HepG2 (cell line): Measurements from ENCODE around the gene HSP90AA1. TPM values are rescaled to one million over a fixed set of nuclear protein-coding genes. Genes with fewer than 3 reads are reported as not detected.

ENCODE experiments used
- ATAC-seq: fragments of 200-7000 bp; cut with Tn5 transposase; 3 replicates; pipeline ENCODE4 v1.9.1; 2020; ENCODE audit warnings: mild to moderate bottlenecking, moderate library complexity
- BruUV-seq: library from RNA; stranded (reverse); fragments of 400-500 nt; replicated peaks from 2 replicates; lab custom pipeline; 2021; lab: Mats Ljungman, UMichigan
- CTCF ChIA-PET: fragments of 300-600 bp; formaldehyde crosslinking; extraction: SDS; loops from one replicate; lab custom pipeline; 2021; ENCODE audit warnings: low total read pairs, inconsistent platforms, low intra/inter-chr PET ratio; lab: Yijun Ruan, JAX
- POLR2A ChIA-PET: fragments of 350-600 bp; sonication (Branson Sonifier 250); formaldehyde crosslinking; loops from one replicate; lab custom pipeline; 2020; ENCODE audit warnings: antibody characterized with exemption, inconsistent platforms; lab: Yijun Ruan, JAX
- DNase-seq: peaks from one replicate; pipeline ENCODE4 v3.0.0-alpha.2; 2015; ENCODE audit warnings: low spot score
- FAIRE-seq: peaks from 3 replicates; lab custom pipeline; 2011; peaks lifted over from hg19 to GRCh38; lab: Jason Lieb, UNC
- H2AFZ ChIP-seq: one replicate; pipeline ENCODE4 v1.6.1; 2011; ENCODE audit warnings: low read length, inconsistent platforms
- H3K27ac ChIP-seq: fragments of 300-600 bp; 3 replicates; pipeline ENCODE4 v1.8.0; 2011; ENCODE audit warnings: mixed run types, mild to moderate bottlenecking, mixed read lengths, low read length, inconsistent platforms; ENCODE audit not compliant: insufficient read depth; ENCODE audit errors: extremely low read length
- H3K27me3 ChIP-seq, 2 experiments: fragments of 200-600 bp in 1 of 2; 2 replicates in 1 of 2; 3 replicates in 1 of 2; pipeline versions ENCODE4 v1.6.0 to v1.8.0; 2011; ENCODE audit warnings: low read length in 2 of 2, mild to moderate bottlenecking in 2 of 2, moderate library complexity in 2 of 2, inconsistent platforms in 1 of 2; ENCODE audit not compliant: insufficient read depth in 2 of 2, control insufficient read depth in 1 of 2
- H3K36me3 ChIP-seq, 2 experiments: fragments of 200-600 bp in 1 of 2; replicated peaks in 1 of 2; 2 replicates in 1 of 2; 3 replicates in 1 of 2; pipeline versions ENCODE4 v1.5.1 to v1.8.0; 2011; ENCODE audit warnings: low read length in 2 of 2, inconsistent platforms in 1 of 2; ENCODE audit not compliant: insufficient read depth in 2 of 2, control insufficient read depth in 1 of 2
- H3K4me1 ChIP-seq: 2 replicates; pipeline ENCODE4 v1.5.1; 2012; ENCODE audit warnings: low read length, inconsistent platforms; ENCODE audit not compliant: insufficient read depth
- H3K4me2 ChIP-seq: 2 replicates; pipeline ENCODE4 v1.6.0; 2011; ENCODE audit warnings: low read depth, low read length, inconsistent platforms
- H3K4me3 ChIP-seq, 3 experiments: fragments of 200-600 bp in 1 of 3; sonication (generic), shearing (Covaris generic) in 1 of 3; replicated peaks in 1 of 3; 2 replicates each; pipeline ENCODE4 v1.5.1; 2011 to 2016; ENCODE audit warnings: low read length in 3 of 3, inconsistent platforms in 2 of 3, low read depth in 2 of 3, mild to moderate bottlenecking in 2 of 3, control low read depth in 1 of 3, mixed read lengths in 1 of 3; ENCODE audit not compliant: insufficient read depth in 1 of 3
- H3K79me2 ChIP-seq: one replicate; pipeline ENCODE4 v1.6.1; 2011; ENCODE audit warnings: low read length, inconsistent platforms; ENCODE audit not compliant: insufficient read depth
- H3K9ac ChIP-seq: 2 replicates; pipeline ENCODE4 v1.6.0; 2011; ENCODE audit warnings: mild to moderate bottlenecking, low read depth, low read length, inconsistent platforms; ENCODE audit not compliant: insufficient read depth
- H3K9me3 ChIP-seq: 2 replicates; pipeline ENCODE4 v1.5.1; 2012; ENCODE audit warnings: mild to moderate bottlenecking, low read length
- H4K20me1 ChIP-seq: 2 replicates; pipeline ENCODE4 v1.6.0; 2011; ENCODE audit warnings: inconsistent platforms, mild to moderate bottlenecking, low read length, moderate library complexity; ENCODE audit not compliant: insufficient read depth
- KAT7 ChIP-seq: IDR thresholded peaks from 2 replicates; pipeline ENCODE4 v1.6.1; 2018; ENCODE audit warnings: borderline replicate concordance, missing compliant biosample characterization
- STAG1 ChIP-seq: sonication (generic); formaldehyde crosslinking; IDR thresholded peaks from 2 replicates; pipeline ENCODE4 v1.4.0; 2020; ENCODE audit warnings: missing genetic modification reagents
- U2AF1 ChIP-seq: fragments of 200-400 bp; formaldehyde crosslinking; optimal IDR thresholded peaks from 2 replicates; pipeline ENCODE3; 2017; ENCODE audit warnings: mild to moderate bottlenecking, low read depth, low read length
- XBP1 ChIP-seq: sonication (generic); formaldehyde crosslinking; IDR thresholded peaks from 2 replicates; pipeline ENCODE4 v1.5.0; 2020; ENCODE audit warnings: missing genetic modification reagents
- ZNF883 ChIP-seq: sonication (generic); formaldehyde crosslinking; IDR thresholded peaks from 2 replicates; pipeline ENCODE4 v1.5.1; 2020; ENCODE audit warnings: mild to moderate bottlenecking, missing genetic modification reagents; ENCODE audit errors: not compliant biosample characterization
- in situ Hi-C: cut with HindIII; loops from 2 replicates; pipeline ENCODE4 v1.10.0; 2017; ENCODE audit warnings: low pct_unique_long_range_greater_than_20kb; ENCODE audit not compliant: extremely low pct_ligation_motif_present
- intact Hi-C: fragments of 100-400 bp; cut with micrococcal nuclease; formaldehyde crosslinking; loops from one replicate; pipeline ENCODE4 v1.10.0; 2022; ENCODE audit not compliant: unreplicated experiment
- polyA plus RNA-seq, 8 experiments: library from polyadenylated mRNA; depleted of rRNA in 3 of 8; stranded (reverse) in 7 of 8; unstranded in 1 of 8; fragments of >200 nt; fragmentation: Illumina TruSeq in 4 of 8; extraction: Trizol in 4 of 8; gene quantifications; 2 replicates each; pipeline versions ENCODE4 v1.2.1 to v1.2.3, GENCODE V29; 2011 to 2016; ENCODE audit warnings: low read depth in 4 of 8, missing spikeins in 1 of 8, mixed read lengths in 1 of 8; ENCODE audit not compliant: insufficient read depth in 1 of 8
- total RNA-seq, 5 experiments: library from RNA; depleted of rRNA; stranded (reverse); fragments of >200 nt; fragmentation: Illumina TruSeq; extraction: Trizol; gene quantifications; 2 replicates each; pipeline ENCODE4 v1.2.3, GENCODE V29; 2016; ENCODE audit warnings: low read depth in 1 of 5
- TF ChIP-seq, protein P1 (sequence below): sonication (generic); formaldehyde crosslinking; IDR thresholded peaks from 2 replicates; pipeline ENCODE4 v1.4.0; 2020; ENCODE audit warnings: mild to moderate bottlenecking, missing genetic modification reagents
- TF ChIP-seq, protein P2 (sequence below): sonication (generic); formaldehyde crosslinking; IDR thresholded peaks from 2 replicates; pipeline ENCODE4 v1.9.0; 2022; ENCODE audit warnings: missing genetic modification reagents, mild to moderate bottlenecking, borderline replicate concordance
- TF ChIP-seq, protein P3 (sequence below): sonication (generic); formaldehyde crosslinking; IDR thresholded peaks from 2 replicates; pipeline ENCODE4 v1.5.0; 2020; ENCODE audit warnings: mild to moderate bottlenecking, missing genetic modification reagents

HSP90AA1 gene
- total and polyA plus RNA-seq, 2 of the 13 experiments (the other 11 are each of a cell fraction or from before 2014, with no cell fraction given) = 262 to 636 TPM

DNA sequence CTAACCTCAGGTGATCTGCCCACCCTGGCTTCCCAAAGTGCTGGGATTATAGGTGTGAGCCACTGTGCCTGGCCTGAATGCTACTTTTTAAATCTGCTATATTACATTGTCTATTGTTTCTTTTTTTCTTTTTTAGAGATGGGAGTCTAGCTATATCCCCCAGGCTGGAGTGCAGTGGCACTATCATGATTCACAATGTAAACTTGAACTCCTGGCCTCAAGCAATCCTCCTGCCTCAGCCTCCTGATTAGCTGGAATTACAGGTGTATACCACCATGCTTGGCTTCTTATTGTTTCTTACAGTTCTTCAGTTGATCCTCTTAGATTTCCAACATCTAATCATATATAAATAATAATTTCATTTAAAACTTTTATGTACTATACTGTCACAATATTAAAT lies 37.6 kb upstream of the HSP90AA1 start:
- Histone ChIP-seq H4K20me1 (no peaks in the 10 kb centered on the region), H3K4me1 (no peaks in the 10 kb centered on the region), H3K27ac (no peak overlapping the region), H3K27me3 (no peaks in the 10 kb centered on the region), H2AFZ (no peak overlapping the region), H3K4me2 (no peak overlapping the region), H3K79me2 (no peaks in the 10 kb centered on the region), H3K9ac (no peak overlapping the region), H3K9me3 (no peaks in the 10 kb centered on the region), H3K4me3 (no peak overlapping the region), H3K36me3 (no peaks in the 10 kb centered on the region)
- POLR2A ChIA-PET = no interaction called here
- CTCF ChIA-PET = no interaction called here
- intact Hi-C loops = no loop called here
- ATAC-seq (no peak), DNase-seq (no peak), FAIRE-seq (no peak)
- in situ Hi-C loops = no loop called here
- BruUV-seq = no TSS peak
- TF ChIP-seq, protein P1, sequence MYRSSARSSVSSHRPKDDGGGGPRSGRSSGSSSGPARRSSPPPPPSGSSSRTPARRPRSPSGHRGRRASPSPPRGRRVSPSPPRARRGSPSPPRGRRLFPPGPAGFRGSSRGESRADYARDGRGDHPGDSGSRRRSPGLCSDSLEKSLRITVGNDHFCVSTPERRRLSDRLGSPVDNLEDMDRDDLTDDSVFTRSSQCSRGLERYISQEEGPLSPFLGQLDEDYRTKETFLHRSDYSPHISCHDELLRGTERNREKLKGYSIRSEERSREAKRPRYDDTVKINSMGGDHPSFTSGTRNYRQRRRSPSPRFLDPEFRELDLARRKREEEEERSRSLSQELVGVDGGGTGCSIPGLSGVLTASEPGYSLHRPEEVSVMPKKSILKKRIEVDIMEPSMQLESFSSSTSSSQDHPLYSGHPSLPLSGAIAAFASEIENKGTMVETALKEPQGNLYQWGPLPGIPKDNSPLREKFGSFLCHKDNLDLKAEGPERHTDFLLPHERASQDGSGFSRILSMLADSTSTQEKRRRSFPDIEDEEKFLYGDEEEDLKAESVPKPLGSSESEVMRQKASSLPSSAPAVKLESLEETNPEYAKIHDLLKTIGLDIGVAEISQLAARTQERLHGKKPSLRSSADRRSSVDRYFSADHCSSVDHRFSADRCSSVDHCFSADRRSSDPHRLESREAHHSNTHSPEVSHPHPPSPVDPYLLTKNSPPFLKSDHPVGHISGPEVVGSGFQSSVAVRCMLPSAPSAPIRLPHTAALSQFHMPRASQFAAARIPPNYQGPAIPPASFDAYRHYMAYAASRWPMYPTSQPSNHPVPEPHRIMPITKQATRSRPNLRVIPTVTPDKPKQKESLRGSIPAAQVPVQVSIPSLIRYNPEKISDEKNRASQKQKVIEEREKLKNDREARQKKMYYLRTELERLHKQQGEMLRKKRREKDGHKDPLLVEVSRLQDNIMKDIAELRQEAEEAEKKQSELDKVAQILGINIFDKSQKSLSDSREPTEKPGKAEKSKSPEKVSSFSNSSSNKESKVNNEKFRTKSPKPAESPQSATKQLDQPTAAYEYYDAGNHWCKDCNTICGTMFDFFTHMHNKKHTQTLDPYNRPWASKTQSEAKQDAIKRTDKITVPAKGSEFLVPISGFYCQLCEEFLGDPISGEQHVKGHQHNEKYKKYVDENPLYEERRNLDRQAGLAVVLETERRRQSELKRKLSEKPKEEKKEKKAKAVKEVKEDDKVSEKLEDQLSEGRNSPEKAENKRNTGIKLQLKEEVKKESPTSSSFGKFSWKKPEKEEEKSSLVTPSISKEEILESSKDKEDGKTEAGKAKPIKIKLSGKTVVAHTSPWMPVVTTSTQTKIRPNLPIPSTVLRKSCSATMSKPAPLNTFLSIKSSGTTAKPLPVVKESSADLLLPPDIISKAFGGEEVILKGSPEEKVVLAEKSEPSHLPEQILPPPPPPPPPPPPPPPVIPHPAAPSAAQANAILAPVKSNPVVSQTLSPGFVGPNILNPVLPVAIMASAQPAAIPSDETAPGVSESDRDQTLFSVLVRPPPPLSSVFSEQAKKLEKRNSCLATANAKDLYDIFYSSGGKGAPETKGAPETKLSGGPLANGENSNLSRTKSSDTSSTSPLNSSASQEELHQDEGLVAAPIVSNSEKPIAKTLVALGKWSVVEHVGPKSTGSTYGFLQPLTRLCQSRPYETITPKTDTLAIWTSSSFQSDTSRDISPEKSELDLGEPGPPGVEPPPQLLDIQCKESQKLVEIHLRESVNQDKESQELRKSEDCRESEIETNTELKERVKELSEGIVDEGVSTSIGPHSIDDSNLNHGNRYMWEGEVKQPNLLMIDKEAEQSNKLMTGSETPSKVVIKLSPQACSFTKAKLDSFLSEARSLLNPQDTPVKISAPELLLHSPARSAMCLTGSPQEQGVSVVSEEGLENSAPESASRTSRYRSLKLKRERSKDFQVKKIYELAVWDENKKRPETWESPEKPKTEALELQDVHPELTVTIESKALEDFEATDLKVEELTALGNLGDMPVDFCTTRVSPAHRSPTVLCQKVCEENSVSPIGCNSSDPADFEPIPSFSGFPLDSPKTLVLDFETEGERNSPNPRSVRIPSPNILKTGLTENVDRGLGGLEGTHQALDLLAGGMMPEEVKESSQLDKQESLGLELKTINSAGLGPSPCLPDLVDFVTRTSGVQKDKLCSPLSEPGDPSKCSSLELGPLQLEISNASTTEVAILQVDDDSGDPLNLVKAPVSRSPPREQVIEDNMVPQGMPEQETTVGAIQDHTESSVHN (CRISPR knock-in tag) = no peak
- no peak for TF ChIP-seq KAT7 (CRISPR knock-in tag)
- TF ChIP-seq, protein P2, sequence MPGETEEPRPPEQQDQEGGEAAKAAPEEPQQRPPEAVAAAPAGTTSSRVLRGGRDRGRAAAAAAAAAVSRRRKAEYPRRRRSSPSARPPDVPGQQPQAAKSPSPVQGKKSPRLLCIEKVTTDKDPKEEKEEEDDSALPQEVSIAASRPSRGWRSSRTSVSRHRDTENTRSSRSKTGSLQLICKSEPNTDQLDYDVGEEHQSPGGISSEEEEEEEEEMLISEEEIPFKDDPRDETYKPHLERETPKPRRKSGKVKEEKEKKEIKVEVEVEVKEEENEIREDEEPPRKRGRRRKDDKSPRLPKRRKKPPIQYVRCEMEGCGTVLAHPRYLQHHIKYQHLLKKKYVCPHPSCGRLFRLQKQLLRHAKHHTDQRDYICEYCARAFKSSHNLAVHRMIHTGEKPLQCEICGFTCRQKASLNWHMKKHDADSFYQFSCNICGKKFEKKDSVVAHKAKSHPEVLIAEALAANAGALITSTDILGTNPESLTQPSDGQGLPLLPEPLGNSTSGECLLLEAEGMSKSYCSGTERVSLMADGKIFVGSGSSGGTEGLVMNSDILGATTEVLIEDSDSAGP = no peak
- no peak for TF ChIP-seq ZNF883
- no peak for TF ChIP-seq XBP1 (CRISPR knock-in tag)
- no peak for TF ChIP-seq U2AF1
- TF ChIP-seq, protein P3, sequence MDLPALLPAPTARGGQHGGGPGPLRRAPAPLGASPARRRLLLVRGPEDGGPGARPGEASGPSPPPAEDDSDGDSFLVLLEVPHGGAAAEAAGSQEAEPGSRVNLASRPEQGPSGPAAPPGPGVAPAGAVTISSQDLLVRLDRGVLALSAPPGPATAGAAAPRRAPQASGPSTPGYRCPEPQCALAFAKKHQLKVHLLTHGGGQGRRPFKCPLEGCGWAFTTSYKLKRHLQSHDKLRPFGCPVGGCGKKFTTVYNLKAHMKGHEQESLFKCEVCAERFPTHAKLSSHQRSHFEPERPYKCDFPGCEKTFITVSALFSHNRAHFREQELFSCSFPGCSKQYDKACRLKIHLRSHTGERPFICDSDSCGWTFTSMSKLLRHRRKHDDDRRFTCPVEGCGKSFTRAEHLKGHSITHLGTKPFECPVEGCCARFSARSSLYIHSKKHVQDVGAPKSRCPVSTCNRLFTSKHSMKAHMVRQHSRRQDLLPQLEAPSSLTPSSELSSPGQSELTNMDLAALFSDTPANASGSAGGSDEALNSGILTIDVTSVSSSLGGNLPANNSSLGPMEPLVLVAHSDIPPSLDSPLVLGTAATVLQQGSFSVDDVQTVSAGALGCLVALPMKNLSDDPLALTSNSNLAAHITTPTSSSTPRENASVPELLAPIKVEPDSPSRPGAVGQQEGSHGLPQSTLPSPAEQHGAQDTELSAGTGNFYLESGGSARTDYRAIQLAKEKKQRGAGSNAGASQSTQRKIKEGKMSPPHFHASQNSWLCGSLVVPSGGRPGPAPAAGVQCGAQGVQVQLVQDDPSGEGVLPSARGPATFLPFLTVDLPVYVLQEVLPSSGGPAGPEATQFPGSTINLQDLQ (CRISPR knock-in tag) = no peak
- TF ChIP-seq STAG1 (CRISPR knock-in tag) = no peak
